ENCODE results near the gene WDR5.

GRCh38 chr9:134196911-134197310, 61.0 kb downstream of the WDR5 start:
- TF ChIP-seq RAD21 (conservative IDR thresholded peaks at IDR 0.05 in 1 of 2, IDR thresholded peaks at IDR 0.05 in 1 of 2) (no peak), JUNB (IDR thresholded peaks at IDR 0.05) (no peak), CTCF (IDR thresholded peaks at IDR 0.05) (no peak), CBX8 (IDR thresholded peaks at IDR 0.05) (no peak), BHLHE40 (IDR thresholded peaks at IDR 0.05; ENCODE audit: low read depth, low read length) (no peak), TFCP2L1 (CRISPR knock-in tag; IDR thresholded peaks at IDR 0.05) (no peak), PBX3 (IDR thresholded peaks at IDR 0.05) (no peak), CBX2 (IDR thresholded peaks at IDR 0.05; ENCODE audit: borderline replicate concordance, low read depth) (no peak), KDM1A (IDR thresholded peaks at IDR 0.05; ENCODE audit: low read depth) (no peak), RFX5 (IDR thresholded peaks at IDR 0.05) (no peak), MAX (IDR thresholded peaks at IDR 0.05) (no peak), POLR2A (IDR thresholded peaks at IDR 0.05; ENCODE audit: low read length) (no peak), EP300 (IDR thresholded peaks at IDR 0.05) (no peak), E2F6 (IDR thresholded peaks at IDR 0.05; ENCODE audit: borderline replicate concordance, low read depth) (no peak)

All from A549 (cell line).